GM18873 (cell line): ENCODE data around the gene DBP.

ENCODE experiments used
- ATAC-seq: cut with Tn5 transposase; IDR thresholded peaks from one replicate; pipeline ENCODE4 v1.9.1; 2021; ENCODE audit warnings: mild to moderate bottlenecking, moderate library complexity, moderate number of reproducible peaks; ENCODE audit not compliant: unreplicated experiment, low FRiP score

The DBP gene

DNA sequence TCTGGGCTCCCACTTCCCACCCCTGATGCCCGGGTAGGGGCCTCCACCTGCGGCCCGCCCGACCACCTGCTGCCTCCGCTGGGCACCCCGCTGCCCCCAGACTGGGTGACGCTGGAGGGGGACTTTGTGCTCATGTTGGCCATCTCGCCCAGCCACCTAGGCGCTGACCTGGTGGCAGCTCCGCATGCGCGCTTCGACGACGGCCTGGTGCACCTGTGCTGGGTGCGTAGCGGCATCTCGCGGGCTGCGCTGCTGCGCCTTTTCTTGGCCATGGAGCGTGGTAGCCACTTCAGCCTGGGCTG lies 7.9 kb downstream of the DBP start:
- no peak for ATAC-seq

DNA sequence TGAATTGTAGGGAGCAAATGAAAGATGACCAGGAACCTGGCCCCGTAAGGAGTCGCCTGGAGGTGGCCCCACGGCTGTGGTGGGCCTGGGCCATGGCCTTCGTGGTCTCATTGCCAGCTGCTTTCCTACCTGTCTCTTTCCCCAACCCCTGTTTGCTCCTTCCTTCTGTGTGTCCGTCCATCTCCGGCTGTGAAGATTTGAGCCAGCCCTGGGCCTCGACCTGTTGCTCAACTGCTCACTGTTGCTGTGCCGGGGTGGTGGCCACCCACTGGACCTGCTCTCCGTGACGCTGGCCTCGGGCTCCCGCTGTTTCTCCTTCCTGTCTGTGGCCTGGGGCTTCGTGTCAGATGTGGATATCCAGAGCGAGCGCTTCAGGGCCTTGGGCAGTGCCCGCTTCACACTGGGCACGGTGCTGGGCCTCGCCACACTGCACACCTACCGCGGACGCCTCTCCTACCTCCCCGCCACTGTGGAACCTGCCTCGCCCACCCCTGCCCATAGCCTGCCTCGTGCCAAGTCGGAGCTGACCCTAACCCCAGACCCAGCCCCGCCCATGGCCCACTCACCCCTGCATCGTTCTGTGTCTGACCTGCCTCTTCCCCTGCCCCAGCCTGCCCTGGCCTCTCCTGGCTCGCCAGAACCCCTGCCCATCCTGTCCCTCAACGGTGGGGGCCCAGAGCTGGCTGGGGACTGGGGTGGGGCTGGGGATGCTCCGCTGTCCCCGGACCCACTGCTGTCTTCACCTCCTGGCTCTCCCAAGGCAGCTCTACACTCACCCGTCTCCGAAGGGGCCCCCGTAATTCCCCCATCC lies 8.5 kb downstream of the DBP start:
- ATAC-seq = no peak

GRCh38 chr19:48627865-48628314 lies 9.3 kb downstream of the DBP start:
- ATAC-seq = no peak

DNA sequence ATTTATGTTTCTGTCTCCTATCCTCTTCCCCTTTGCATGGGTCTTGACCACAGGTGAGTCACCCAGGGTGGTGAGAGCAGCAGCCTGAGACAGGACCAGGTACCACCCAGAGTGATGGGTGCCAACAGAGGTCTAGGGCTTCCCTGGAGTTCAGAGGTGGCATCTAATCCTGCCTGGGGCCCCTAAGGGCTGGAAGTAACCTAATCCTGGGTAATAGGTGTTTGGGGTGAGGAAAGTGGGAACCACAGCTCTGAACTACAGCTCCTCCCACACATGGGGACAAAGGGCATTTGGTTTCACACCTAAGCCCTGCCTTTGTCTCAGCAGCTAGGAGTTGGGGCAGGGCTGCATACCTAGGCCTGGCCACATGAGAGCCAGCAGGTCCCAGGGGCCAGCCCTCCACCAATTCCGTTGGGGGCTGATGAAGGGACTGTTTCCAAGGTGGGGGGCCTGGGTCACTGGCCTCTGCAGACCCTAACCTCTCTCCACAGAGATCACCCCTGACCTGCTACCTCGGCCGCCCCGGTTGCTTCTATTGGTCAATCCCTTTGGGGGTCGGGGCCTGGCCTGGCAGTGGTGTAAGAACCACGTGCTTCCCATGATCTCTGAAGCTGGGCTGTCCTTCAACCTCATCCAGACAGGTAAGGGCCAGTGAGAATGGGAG lies 9.8 kb downstream of the DBP start:
- ATAC-seq = no peak

DNA sequence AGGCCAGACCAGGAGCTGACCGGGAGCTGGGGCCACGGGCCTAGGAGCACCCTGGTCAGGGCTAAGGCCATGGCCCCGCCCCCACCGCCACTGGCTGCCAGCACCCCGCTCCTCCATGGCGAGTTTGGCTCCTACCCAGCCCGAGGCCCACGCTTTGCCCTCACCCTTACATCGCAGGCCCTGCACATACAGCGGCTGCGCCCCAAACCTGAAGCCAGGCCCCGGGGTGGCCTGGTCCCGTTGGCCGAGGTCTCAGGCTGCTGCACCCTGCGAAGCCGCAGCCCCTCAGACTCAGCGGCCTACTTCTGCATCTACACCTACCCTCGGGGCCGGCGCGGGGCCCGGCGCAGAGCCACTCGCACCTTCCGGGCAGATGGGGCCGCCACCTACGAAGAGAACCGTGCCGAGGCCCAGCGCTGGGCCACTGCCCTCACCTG lies 11.3 kb downstream of the DBP start:
- ATAC-seq = no peak

GRCh38 chr19:48624791-48625723 lies 12.1 kb downstream of the DBP start:
- ATAC-seq = no peak

GRCh38 chr19:48624067-48624594 lies 13.0 kb downstream of the DBP start:
- no peak for ATAC-seq

- ATAC-seq = no peak
Observed at GRCh38 chr19:48623556-48624066, 13.6 kb downstream of the DBP start.

DNA sequence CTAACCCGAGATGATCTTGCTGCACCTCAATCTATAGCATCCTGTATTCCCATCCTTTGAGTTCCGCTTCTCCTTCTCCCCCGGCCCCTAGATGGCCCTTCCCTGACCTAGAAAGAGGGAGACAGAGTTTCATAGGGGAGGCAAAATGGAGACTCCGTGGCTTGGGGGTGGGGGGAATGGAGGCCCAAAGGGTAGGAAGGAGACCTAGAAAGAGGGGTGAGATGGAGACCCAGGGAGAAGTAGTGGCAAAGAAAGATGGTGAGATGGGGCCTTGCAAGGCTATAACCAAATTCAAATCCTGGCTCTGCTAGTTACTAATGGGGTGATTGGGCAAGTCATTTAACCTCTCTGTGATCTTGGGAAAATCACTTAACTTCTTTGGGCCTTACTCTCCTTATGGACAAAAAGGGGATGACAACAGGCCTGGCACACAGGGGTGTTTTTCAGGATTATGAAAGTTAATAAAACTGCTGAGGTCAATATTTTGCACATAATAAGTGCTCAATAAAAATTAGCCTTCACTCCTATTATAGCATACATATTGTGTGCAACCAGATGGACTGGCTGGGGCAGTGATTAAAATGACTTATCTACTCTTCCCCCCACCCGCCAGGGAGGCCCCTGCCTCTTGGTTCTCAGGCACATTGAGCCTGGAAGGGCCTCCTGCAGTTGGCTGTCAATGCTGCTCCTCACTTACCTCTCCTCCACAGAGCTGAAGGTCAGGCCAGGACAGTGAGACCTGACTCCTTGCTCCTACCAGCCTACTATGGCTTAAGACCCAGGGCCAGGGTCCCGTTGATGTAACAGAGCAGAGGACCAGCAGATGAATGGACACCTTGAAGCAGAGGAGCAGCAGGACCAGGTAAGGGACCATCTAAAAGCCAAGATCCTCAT lies 17.2 kb downstream of the DBP start:
- no peak for ATAC-seq

DNA sequence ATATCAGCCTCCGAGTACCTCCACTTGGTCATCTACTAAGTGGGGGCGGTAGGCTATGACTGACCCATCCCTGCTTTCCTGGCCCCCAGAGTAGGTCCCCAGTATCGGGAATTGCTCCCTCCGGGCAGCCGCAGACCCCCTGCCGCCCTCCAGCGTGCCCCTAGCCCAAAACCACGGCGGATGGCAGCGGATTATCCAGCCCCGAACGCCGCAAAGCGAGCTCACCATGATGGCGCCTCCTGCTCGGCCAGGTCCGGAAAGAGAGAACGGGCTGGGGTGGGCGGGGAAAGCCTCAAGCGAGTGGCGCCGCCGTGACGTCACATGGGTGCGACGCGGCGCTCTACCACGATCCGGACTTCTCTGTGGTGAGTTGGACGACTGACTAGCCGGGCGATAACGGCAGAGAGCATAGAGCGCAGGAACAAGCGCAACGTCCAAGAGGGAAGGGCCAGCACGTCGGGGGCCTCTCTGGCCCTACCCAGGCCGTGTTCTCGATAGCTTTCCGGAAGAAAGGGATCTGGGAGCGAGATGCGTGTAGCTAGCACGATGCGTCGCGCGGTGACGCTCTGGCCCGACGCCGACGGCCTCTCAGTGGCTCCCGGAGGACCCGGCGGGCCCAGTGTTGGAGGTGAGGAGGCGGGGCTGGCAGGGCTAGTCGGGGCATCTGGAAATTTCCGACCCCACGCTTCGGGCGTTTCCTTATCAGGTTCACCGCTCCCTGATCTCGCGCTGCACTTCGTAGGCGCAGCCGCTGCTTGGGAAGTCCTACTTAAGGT lies 18.1 kb downstream of the DBP start, which contains the start of the genes RPL18 and SPHK2:
Gene RPL18 (minus strand): TSS at position 263 of the 776 bp plus-strand sequence. CDS start 35 bp downstream, at position 228.
Gene SPHK2 (plus strand): TSS at position 591 of the 776 bp plus-strand sequence. CDS start 1,009 bp downstream, outside the sequence.
- peak; percentile 89 for ATAC-seq

DNA sequence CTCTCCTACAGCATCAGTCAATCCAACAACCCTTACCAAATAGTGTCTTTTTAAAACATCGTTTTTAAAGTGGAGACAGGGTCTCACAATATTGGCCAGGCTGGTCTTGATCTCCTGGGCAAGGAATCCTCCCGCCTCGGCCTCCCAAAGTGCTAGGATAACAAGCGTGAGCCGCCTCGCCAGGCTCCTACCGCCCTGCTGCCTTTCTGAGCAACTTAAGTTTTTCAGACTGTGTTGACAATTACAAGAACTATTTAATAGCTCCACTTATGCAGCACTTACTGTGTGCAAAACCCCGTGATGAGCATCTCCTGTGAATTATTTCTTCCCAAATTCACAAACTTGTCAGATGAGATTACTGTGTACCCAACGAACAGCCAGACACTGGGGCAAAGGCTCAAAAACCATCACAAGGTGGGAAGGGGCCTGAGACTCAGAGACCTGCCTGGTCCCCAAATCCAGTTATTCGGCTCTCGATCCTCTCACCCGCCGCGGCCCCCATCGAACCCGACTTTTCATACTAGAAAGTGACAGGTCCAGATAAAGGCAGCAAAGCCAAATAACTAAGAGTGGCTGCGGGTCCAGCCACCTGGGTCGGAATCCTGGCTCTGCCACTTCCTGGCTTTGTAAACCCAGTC lies 18.8 kb downstream of the DBP start:
- no peak for ATAC-seq

- ATAC-seq = no peak
Observed at GRCh38 chr19:48617146-48617937, 19.8 kb downstream of the DBP start.

GRCh38 chr19:48616491-48617056 lies 20.6 kb downstream of the DBP start:
- no peak for ATAC-seq

- ATAC-seq = no peak
Observed at GRCh38 chr19:48616041-48616436, 21.1 kb downstream of the DBP start.

DNA sequence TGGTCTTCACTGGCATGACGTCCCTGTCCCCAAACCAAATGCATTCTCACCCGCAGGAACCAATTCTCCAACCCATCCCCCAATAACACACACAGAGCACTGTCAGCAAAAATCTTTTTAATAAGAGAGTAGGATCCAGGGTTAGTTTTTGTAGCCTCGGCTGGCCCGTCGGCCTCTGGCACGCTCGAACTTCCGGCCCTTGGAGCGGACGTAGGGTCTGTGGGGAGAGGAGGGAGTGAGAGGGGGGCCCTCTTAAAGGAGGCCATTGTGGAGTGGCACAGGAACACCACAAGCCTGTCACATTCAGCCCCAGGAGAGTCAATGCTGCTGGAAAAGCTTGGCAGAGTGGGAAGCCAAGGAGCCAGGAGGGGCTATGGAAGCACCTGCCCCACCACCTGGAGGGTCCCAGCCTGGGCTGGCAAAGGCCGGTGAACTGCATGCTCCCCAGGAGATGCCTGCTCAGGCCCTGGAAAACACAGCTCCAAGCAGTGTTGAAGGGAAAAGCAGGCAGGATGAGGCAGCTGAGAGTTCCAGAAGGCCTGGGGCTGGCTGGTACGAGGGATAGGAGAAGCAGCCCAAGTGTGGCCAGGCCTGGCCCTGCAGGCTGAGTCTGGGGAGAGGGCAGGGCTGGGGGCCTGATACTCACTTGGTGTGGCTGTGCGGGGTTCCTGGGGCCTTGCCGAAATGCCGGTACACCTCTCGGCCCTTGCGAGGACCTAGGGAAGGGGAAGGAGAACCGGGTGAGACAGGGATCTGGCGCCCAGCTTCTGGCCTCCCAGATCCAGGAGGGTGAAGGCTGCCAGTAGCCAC lies 21.7 kb downstream of the DBP start:
- no peak for ATAC-seq
